HG03521 (cell line): ENCODE measurements around the gene LNPEP.
"Not testable (repeated sequence)": the region's sequence is repeated elsewhere in the genome, so short reads cannot be mapped to it uniquely, and the experiment has no call there.

ENCODE experiments used
- ATAC-seq: cut with Tn5 transposase; IDR thresholded peaks from one replicate; pipeline ENCODE4 v1.9.1; 2021; ENCODE audit warnings: mild to moderate bottlenecking, moderate library complexity; ENCODE audit not compliant: unreplicated experiment

The LNPEP gene

DNA sequence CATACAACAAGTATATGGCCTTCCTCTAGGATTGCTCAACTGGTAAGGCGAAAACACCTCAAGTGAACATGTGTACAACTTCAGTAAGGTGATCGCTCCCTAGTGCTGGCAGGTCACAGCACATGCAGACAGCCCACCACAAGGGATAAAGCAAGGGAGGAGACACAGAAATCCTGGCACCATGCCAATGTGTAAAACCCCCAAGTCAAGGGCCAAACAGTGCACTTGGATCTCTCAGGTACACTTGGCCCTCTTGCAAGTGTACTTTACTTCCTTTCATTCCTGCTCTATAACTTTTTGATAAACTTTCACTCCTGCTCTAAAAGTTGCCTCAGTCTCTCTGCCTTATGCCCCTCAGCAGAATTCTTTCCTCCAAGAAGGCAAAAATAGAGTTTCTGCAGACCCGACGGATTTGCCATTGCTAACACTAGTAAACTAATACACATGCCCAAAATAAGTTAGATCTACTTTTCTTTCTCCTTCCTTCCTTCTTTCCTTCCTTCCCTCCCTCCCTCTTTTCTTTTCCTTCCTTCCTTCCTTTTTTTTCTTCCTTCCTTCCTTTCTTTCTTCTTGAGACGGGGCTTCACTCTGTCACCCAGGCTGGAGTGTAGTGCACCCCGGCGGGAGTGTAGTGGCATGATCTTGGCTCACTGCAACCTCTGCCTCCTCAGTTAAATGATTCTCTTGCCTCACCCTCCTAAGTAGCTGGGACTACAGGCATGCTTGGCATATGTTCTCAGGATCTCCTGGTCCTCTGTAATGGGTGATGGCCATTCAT, 6.8 kb upstream of the LNPEP start:
- no peak for ATAC-seq

DNA sequence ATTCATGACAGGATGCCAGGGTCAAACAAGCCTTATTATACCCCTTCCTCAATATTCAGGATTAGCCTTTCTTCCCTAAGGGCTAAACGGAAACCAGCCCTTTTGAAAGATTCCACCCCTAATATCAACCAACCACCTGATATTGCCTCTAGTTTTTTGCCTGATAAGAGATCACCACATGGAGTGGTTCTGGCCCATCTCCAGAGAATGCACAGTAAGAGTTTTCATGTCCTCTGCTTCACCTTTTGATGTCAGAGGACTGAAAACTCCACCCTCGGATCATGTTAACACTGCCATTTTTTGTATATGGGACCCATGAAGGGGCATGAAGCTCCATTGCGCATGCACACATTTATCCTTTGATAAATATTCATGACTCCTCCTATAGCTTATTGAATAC, 5.8 kb upstream of the LNPEP start:
- no peak for ATAC-seq

DNA sequence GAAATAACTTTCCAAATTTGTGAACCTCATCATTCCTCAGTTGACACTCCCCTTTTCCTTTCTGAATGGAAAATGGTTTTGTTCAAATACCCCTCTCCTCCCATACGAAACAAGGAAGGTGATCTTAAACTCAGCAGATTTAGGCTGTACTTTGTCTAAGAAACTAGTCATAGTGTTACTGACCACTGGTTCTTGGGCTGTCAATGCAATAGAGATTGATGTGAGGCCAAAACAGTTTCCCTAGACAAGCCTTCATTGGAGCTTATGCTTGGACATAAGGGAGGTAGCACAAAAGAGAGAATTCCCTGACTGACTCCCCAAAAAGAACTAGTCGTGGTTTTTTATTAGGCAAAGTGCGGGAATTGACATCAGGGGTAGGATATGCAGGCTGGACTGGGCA, 5.3 kb upstream of the LNPEP start:
- no peak for ATAC-seq

DNA sequence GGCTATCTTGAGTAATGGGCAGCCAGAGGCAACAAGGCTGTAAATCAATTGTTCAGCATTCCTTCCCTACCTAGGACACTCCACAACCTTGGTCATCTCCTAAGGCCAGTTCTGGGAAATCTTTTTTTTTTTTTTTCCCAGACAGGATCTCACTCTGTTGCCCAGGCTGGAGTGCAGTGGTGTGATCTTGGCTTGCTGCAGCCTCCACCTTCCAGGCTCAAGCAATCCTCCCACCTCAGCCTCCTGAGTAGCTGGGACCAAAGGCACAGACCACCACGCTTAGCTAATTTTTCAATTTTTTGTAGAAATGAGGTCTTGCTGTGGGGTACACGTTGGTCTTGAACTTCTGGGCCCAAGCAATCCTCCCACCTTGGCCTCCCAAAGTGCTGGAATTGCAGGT, 4.8 kb upstream of the LNPEP start:
- not testable (repeated sequence) for ATAC-seq

DNA sequence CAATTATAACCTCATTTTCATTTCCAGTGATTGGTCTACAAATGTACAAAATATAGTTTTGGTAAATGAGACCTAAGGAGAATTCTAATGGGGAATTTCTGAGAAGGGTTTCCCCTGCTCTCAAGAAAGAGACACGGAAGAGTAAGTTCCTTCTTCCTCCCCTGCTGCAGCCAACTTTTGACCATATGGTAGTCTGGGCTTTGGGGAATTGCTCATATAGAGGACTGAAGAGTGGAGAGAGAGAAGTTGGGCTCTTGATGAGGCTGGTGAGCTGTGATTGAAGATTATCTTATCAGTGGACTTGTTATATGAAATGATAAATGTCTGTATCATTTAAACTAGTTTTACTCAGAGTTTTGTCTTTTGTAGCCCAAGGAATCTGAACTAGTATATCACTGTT, 4.3 kb upstream of the LNPEP start:
- ATAC-seq, result no peak

DNA sequence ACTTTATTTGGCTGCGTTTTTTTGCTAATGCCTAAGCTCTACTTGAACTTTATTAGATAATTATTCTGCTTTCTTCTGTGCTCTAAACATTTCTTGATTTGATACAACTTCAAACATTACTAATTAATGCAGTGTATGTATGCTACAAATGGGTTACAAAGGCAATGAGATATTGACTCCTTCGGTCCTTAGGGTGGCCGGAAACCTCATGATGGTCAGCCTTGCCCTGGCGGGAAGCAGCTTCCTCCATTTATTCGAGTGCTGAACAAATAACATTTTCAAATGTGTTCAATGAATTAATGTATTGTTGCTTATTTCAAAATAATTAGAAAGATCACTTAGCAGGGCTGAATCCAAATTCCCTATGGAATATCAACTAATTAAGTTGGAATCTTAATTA, 3.9 kb upstream of the LNPEP start:
- ATAC-seq, result no peak

DNA sequence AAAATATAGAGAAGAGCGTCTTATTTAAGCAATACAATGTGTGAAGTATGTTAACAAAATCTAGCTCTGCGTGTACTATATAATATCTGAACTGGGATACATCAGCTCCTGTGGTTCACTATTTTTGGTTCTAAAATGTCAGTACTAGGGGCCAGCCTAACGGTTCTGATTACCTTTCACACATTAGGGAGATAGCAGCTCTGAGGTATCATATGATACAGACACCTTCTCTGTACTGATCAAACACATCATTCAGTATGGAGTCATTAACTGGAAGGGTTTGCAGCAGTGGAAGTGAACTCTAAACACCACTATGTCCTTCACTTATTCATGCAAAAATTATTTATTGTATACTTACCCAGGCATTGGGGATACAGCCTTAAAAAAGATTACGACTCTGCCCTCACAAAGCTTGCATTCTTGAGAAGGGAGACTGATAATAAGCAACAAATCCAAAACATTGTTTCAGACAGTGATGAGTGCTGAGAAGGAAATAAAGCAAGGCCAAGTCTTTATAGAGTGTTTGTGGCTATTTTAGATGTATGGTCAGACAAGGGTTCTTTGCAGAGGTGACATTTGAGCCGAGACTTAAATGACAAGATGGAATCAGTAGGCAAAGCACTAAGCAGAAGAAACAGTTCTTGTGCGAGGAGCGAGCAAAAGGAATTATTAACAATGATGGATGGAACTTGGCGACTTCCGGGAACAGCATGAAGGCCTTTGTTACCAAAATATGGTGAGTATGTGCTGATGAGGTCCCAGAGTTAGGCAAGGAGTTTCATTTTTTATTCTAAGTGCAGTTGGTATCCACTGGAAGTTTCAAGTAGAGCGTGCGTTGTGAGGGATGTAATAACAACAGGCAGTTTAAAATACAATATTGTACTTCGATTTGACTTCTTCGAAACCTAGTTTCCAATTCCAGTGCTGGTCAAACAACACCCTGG, 1.8 kb upstream of the LNPEP start:
- no peak for ATAC-seq

DNA sequence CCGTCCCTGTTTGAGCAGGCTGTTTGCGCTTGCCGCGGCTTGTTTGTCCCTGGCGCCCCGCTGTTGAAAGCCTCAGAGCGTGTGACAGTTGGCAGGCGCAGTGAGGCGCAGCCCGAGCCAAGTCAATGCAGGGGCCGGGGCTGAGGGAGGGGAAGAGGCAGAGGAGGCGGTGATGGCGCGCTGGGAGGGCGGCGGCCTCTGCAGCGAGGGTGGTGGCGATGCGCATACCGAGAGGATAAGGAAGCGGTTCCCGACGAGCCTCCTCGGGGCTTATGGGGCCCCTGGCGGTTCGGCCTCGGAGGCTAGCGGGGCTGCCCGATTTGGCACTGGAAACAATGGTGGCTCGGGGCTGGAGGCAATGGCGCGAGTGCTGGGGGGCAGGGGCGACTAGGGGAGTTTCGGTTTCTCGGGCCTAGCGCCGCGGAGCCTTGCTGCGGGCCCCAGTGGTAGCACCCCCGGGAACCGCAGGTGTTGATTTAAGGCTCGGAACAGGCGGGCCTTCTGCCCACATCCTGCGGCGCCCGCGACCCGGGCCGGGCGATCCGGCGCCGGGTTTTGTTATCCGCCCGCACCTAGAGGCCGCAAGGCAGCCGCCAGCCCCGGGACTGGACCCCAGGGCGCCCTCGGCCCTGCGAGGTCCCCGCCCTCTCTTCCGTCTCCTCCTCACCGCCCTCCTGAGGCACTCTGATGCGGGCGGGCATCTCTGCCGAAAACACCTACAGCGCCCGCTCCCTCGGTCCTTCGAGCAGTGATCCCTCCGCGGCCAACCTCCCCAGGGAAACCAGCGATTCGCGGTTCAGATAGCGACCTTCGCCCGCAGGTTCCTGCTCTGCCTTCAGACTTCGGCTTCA, 947 bp upstream of the LNPEP start:
- peak; percentile 60 for ATAC-seq

DNA sequence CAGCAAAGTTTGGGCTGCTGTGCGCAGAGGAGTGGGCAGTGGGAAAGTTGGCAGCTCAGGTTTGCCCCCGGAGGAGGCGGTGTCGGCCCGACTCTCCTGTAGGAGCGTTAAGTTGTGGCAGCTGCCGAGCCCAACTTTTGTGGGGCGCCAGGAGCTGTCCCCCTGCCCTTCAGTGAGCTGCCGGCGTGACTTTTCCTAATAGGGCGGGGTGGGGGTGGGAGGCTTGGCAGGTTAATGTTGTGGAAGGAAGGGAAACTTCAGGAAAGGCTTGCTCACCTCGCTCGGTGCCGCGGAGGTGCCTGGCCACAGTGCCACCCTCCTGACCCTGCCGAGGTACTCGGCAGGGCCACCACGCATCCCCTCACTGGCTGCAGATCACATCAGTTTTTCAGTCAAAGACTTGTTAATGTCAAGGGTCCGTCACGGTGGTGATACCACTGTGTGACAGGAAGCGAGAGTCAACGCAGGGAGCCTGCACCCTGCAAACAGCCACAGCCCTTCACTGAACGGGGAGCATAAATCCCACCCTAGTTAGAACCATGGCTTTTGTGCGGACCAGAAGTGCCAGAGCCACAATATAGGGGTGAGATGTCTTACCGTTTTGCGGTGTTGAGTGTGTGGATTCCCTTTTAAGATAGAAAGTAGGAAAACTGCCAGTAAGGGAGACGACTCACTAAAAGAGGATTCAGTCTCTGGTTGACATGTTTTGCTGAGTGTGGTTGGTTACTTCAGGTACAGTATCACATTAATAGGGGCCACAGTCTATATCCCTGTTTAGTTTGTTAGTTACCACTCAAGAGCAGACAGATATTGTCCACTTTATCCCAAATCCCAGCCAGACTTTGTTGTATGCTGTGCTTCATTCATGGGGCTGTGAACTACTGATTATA, 796 bp downstream of the LNPEP start:
- peak; percentile 27 for ATAC-seq

DNA sequence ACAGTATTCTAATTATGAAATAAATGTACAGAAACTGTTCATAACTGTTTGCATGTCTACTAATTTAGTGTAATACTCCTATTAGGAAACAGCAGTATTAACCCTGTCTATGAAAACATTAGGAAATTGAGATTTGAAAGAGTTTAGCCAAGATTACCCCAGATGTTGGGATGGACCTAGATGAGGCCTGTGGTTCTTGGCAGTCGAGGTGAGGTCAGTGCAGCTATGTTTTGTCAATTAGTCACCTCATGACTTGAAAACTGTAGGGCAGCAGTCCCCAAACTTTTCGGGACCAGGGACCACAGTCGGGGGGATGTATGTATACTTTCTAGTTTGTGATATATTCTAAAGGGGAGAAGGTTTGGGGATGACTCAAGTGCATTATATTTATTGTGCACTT, 4.7 kb downstream of the LNPEP start:
- no peak for ATAC-seq

DNA sequence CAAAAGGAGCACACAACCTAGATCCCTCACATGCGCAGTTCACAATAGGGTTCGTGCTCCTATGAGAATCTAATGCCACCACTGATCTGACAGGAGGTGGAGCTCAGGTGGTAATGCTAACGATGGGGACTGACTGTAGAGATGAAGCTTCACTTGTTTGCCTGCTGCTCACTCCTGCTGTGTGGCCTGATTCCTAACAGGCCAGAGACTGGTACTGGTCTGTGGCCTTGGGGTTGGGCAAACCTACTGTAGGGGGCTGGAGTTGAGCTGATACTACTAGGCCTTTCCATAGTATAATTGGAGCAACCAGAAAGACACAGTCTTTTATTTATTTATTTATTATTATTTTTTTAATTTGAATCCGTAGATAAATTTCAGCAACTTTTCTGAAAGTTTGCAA, 5.3 kb downstream of the LNPEP start:
- ATAC-seq, result no peak

DNA sequence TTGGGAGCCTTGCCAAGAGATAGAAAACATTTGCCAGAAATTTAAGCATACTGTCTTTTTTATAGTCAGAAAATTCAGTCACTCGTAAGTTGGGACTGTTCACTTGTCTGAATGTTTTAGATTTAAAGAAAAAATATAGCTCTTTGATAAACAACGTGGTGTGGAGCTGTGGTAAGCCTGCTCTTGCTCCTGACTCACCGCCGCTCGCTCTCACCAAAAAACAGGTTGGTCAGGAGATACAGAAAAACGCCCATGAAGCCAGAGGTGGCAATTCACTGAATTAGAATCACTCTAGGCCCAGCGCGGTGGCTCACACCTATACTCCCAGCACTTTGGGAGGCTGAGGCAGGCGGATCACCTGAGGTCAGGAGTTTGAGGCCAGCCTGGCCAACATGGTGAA, 6.2 kb downstream of the LNPEP start:
- no peak for ATAC-seq

DNA sequence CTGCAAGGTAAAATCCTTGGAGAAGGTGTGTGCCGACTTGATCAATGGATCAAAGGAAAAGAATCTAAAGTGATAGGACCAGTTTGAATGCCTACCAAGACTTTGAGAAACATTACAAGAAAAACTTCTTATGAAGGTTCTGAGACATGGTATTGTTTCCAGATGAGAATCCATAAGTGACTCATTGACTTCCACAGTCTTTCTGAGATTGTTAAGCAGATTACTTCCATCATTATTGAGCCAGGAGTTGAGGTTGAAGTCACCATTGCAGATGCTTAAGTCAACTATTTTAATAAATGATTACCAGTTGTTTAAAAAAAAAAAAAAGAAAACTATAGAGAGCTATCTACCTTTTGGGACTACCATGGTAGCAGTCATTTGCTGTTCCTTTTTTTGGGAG, 7.0 kb downstream of the LNPEP start:
- ATAC-seq, result no peak

DNA sequence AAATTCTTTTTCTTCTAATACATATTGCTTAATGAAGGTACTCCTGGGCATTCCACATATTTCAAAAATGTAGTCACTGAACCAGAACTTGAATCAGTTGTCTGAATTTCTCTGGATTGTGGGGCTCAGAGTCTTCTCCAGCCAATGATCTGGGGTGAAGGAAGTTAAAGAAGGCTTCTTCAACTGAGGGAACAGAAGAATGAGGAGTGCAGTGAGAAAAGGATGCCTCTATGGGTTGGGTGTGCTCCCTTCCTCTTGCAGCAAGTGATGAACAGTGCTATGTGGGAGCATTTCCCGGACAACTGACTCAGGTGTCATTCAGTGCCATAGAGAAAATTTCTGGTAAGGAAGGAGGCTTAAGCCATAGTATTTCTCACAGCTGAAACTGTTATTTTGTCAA, 7.9 kb downstream of the LNPEP start:
- ATAC-seq, result no peak

DNA sequence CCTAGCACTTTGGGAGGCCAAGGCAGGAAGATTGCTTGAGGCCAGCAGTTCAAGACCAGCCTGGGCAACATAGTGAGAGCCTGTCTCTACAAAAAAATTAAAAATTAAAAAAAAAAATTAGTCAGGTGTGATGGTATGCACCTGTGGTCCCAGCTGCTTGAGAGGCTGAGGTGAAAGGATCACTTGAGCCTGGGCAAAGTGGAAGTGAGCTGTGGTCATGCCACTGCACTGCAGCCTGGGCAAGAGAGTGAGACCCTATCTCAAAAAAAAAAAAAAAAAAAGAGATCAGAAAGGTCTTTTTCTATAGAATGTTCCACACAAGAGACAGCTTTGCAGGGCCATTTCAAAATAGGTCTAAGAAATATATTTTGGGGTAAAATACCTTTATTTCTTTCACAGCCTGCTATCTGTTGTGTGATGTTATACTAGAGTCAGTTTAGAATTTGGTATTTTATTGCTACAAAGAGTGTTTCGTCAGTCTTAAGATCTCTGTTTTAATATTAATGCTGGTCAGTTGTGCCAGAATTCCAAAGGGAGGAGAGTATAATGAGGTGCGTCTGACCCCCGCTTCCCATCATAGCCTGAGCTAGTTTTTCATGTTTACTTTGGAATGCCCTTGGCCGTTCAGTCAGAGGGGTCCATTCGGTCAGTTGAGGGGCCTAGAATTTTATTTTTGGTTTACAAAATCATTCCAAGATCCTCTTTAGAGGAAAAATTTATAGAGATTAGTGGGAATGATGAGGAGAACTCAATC, 9.4 kb downstream of the LNPEP start:
- ATAC-seq, result no peak

DNA sequence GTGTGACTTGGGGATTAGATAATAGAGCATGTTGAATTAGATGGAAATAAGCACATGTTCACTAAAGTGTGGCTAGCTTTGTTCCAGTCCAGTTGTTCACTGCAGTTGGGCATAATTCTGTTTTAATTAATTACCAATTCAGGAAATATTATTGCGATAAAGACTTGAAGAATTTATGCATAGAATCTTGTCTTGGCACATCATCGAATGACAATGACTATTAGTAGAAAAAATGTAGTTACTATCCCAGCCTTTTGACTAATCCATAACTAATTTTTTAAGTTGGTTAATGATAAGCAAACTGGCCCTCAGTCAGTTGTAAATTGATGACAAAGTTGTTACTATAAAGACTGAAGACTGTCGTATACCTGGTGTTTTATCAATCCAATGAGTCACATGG, 10.5 kb downstream of the LNPEP start:
- no peak for ATAC-seq

DNA sequence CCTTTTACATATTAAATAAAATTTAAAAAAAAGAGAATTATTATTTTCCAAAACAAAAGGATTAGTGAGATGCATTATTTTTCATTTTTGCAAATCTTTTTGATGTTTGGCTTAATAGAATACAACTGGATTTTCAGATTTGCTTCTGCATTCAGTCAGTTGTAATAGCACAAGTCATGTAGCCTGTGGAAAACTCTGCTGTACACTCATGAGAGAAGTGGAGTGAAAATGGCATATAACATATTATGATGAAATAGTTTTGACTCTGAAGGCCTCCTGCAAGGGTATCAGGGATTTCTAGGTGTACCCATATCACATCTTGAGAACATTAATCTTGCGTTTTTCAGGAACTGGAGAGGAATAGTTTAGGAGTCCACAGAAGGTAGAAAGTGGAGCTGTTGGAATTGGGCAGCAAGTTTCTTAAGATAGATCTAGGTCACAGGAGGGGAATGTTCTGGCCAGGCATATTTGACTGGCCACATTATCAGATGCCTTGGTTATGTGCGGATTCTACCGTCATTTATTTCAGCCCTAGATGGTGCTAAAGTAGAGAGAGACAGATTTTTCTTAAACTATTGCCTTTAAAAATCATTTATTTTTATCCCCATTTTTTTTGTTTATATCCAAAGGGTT, 16.4 kb downstream of the LNPEP start:
- ATAC-seq, result no peak

DNA sequence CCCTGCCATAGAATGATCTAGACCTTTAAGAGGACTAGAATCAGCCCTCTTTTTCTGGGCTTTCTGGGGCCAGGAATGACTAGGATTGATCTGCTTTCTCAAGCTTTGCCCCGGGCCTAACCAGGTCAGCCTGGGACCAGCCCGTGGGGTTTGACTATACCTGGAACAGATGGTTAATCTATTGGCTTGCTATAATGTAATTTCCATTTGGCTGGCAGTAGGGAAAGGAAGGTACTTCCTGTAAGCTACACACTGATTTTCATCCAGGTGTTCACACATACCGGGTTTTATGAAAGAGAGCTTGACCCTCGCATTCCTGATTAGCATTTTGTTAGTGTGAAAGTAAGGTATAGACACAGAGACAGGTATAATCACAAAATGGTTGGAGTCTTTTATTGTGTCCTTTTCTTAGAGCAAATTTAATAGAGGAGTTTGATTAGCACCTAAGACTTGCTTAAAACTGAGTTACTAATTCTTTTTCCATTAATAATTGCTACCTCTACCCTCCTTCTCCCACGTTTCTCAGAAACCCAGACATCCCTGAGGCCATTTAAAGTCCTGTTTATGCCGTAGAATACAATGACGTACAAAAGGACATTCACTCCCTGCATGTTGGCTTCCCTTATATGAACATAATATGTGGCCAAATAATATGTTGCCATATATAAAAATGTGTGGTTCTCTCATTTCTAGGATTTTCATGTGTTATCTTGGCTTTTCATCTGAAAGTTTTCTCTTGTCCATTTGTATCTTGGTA, 17.3 kb downstream of the LNPEP start:
- ATAC-seq, result no peak
